MM.1S (cell line): Measurements from ENCODE around the gene EHF.

ENCODE experiments used
- DNase-seq: peaks from one replicate; pipeline ENCODE4 v3.0.0-alpha.2; 2015
- H2AFZ ChIP-seq: fragments of 300-600 bp; sonication (generic); 2 replicates; pipeline ENCODE4 v1.6.0; 2016; ENCODE audit warnings: antibody characterized with exemption, low read length
- H3F3A ChIP-seq: fragments of 300-600 bp; sonication (generic); 2 replicates; pipeline ENCODE4 v1.6.1; 2016; ENCODE audit warnings: mild to moderate bottlenecking, antibody characterized with exemption, low read length, moderate library complexity, mixed read lengths; ENCODE audit not compliant: insufficient read depth
- H3K27ac ChIP-seq: fragments of 300-600 bp; sonication (generic); 2 replicates; pipeline ENCODE4 v1.5.1; 2016; ENCODE audit warnings: mild to moderate bottlenecking, low read length
- H3K27me3 ChIP-seq: fragments of 300-600 bp; sonication (generic); replicated peaks from 2 replicates; pipeline ENCODE4 v1.6.0; 2016; ENCODE audit warnings: low read length; ENCODE audit not compliant: insufficient read depth
- H3K36me3 ChIP-seq: fragments of 300-600 bp; sonication (generic); replicated peaks from 2 replicates; pipeline ENCODE4 v1.6.1; 2016; ENCODE audit warnings: mild to moderate bottlenecking, low read length, mixed read lengths; ENCODE audit not compliant: insufficient read depth
- H3K4me1 ChIP-seq: fragments of 300-600 bp; sonication (generic); 2 replicates; pipeline ENCODE4 v1.6.1; 2016; ENCODE audit warnings: low read length, mixed read lengths
- H3K4me2 ChIP-seq: fragments of 300-600 bp; sonication (generic); 2 replicates; pipeline ENCODE4 v1.6.0; 2016; ENCODE audit warnings: low read depth, low read length
- H3K4me3 ChIP-seq: fragments of 300-600 bp; sonication (generic); 2 replicates; pipeline ENCODE4 v1.5.1; 2016; ENCODE audit warnings: low read length, mixed read lengths
- H3K79me2 ChIP-seq: fragments of 300-600 bp; sonication (generic); 2 replicates; pipeline ENCODE4 v1.6.1; 2016; ENCODE audit warnings: mixed run types, low read length, mixed read lengths
- H3K9ac ChIP-seq: fragments of 300-600 bp; sonication (generic); 2 replicates; pipeline ENCODE4 v1.6.1; 2016; ENCODE audit warnings: low read length, mixed read lengths
- H3K9me2 ChIP-seq: fragments of 300-600 bp; sonication (generic); replicated peaks from 2 replicates; pipeline ENCODE4 v1.6.1; 2016; ENCODE audit warnings: mild to moderate bottlenecking, low read length, mixed read lengths; ENCODE audit not compliant: insufficient read depth
- H3K9me3 ChIP-seq: fragments of 300-600 bp; sonication (generic); replicated peaks from 2 replicates; pipeline ENCODE4 v1.6.1; 2016; ENCODE audit warnings: mild to moderate bottlenecking, low read length, mixed read lengths; ENCODE audit not compliant: insufficient read depth
- H4K20me1 ChIP-seq: fragments of 300-600 bp; sonication (generic); 2 replicates; pipeline ENCODE4 v1.6.1; 2016; ENCODE audit warnings: mild to moderate bottlenecking, low read length, moderate library complexity, mixed read lengths; ENCODE audit not compliant: insufficient read depth
- CTCF ChIP-seq: fragments of 300-600 bp; sonication (generic); IDR thresholded peaks from 2 replicates; pipeline ENCODE4 v1.5.1; 2016; ENCODE audit warnings: antibody characterized with exemption, low read length, mixed read lengths
- EZH2 ChIP-seq: fragments of 300-600 bp; sonication (generic); optimal IDR thresholded peaks from 2 replicates; pipeline ENCODE3; 2017; ENCODE audit warnings: low read depth, mild to moderate bottlenecking, antibody characterized with exemption, low read length, mixed read lengths
- EZH2phosphoT487 ChIP-seq: fragments of 300-600 bp; sonication (generic); IDR thresholded peaks from 2 replicates; pipeline ENCODE4 v1.6.1; 2018; ENCODE audit warnings: antibody characterized with exemption, low read length

The EHF gene

GRCh38 chr11:34637303-34637702, 16.4 kb downstream of the EHF start:
- no peaks in the 10 kb centered on the region for H3F3A ChIP-seq
- no peaks in the 10 kb centered on the region for H3K36me3 ChIP-seq
- no peak overlapping the region for H3K27ac ChIP-seq
- H3K27me3 ChIP-seq = no peaks in the 10 kb centered on the region
- no peak overlapping the region for H2AFZ ChIP-seq
- no peak overlapping the region for H3K4me2 ChIP-seq
- DNase-seq = no peak
- H3K4me3 ChIP-seq = no peak overlapping the region
- no peaks in the 10 kb centered on the region for H3K9me3 ChIP-seq
- H3K79me2 ChIP-seq = no peaks in the 10 kb centered on the region
- no peaks in the 10 kb centered on the region for H3K9me2 ChIP-seq
- H4K20me1 ChIP-seq = no peaks in the 10 kb centered on the region
- no peak overlapping the region for H3K9ac ChIP-seq
- TF ChIP-seq EZH2phosphoT487 = no peak
- TF ChIP-seq EZH2 = no peak
- no peak for TF ChIP-seq CTCF
- peaks cover 13% of the 10 kb centered on the region for H3K4me1 ChIP-seq

- H3K36me3 ChIP-seq = no peaks in the 10 kb centered on the region
- no peak overlapping the region for H2AFZ ChIP-seq
- no peaks in the 10 kb centered on the region for H3K9me3 ChIP-seq
- no peak for DNase-seq
- H4K20me1 ChIP-seq = no peaks in the 10 kb centered on the region
- no peaks in the 10 kb centered on the region for H3K9me2 ChIP-seq
- no peaks in the 10 kb centered on the region for H3K79me2 ChIP-seq
- peaks cover 7% of the 10 kb centered on the region for H3K4me1 ChIP-seq
- no peak overlapping the region for H3K4me3 ChIP-seq
- no peaks in the 10 kb centered on the region for H3K27me3 ChIP-seq
- no peak overlapping the region for H3K4me2 ChIP-seq
- no peaks in the 10 kb centered on the region for H3F3A ChIP-seq
- H3K9ac ChIP-seq = no peak overlapping the region
- no peak overlapping the region for H3K27ac ChIP-seq
- TF ChIP-seq EZH2 (no peak), CTCF (no peak), EZH2phosphoT487 (no peak)
Observed at GRCh38 chr11:34638897-34639296, 18.0 kb downstream of the EHF start.

GRCh38 chr11:34639545-34639944, 18.7 kb downstream of the EHF start:
- H3K79me2 ChIP-seq = no peaks in the 10 kb centered on the region
- H3K9me3 ChIP-seq = no peaks in the 10 kb centered on the region
- no peak overlapping the region for H3K9ac ChIP-seq
- H3F3A ChIP-seq = no peaks in the 10 kb centered on the region
- H4K20me1 ChIP-seq = no peaks in the 10 kb centered on the region
- DNase-seq = no peak
- no peaks in the 10 kb centered on the region for H3K36me3 ChIP-seq
- H3K4me1 ChIP-seq = 0 out of 2 replicates have a peak, but pooled peaks cover under 1% of the 10 kb centered on the region
- TF ChIP-seq CTCF = no peak
- no peak for TF ChIP-seq EZH2
- TF ChIP-seq EZH2phosphoT487 = no peak
- H3K27me3 ChIP-seq = no peaks in the 10 kb centered on the region
- H3K4me3 ChIP-seq = no peak overlapping the region
- H2AFZ ChIP-seq = no peak overlapping the region
- no peak overlapping the region for H3K4me2 ChIP-seq
- H3K27ac ChIP-seq = no peak overlapping the region
- H3K9me2 ChIP-seq = no peaks in the 10 kb centered on the region
